Measurements from ENCODE around the gene LIPG.

Gene LIPG

DNA sequence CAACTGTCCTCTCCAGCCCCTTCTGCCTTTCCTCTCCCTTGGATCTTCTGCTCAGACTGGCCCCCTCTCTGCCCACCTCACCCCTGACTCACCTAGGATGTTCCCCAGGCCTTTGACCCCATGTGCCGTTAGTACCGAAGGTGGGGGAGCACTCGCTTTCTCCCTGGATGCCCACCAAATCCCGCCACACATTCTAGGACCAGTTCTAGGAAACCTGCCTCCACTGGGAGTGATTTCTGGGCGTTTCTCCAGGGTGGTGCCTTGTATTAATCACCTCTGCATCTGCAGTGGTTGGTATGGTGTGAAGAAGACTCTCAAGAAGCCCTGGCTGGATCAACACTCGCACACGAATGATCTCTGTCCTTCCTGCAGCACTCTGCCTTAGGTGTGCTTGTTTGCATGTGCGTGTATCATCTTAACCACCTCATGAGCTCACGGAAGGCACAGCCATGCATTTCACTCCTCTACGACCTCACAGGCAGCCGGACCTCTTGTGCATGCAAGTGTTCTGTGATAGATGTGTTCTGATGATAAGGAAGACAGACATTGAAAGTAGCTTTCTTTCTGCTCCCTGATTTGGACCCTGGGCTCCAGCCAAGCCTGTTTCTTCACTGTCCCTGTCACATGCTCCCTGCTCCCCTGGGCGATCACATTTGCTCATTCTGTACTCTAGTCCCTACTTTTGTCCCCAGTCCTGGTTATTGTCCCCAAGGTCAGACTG lies 69.4 kb downstream of the LIPG start:
- DNase-seq (ENCODE audit: low read depth in 2 of 3, low spot score in 1 of 3) = no peak

DNA sequence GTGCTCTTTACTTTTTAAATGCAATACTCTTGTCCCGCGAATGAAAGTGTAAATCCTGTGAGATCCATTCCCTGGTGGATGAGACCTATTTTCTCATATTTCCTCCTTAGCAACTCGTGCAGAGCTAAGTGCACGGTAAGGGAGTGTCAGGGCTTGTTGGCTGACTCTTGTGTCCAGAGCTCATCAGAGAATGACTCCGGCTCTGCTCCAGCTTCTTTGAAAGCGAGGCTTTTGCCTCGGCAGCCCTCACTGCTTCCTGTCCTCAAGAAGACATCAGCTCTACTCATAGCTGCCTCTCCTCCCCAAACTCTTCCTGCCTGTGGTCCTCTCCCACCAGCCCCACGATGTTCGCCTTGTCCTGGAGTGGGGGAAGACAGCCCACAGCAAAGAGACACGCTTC lies 70.7 kb downstream of the LIPG start:
- DNase-seq (ENCODE audit: low read depth in 2 of 3, low spot score in 1 of 3) = no peak

DNA sequence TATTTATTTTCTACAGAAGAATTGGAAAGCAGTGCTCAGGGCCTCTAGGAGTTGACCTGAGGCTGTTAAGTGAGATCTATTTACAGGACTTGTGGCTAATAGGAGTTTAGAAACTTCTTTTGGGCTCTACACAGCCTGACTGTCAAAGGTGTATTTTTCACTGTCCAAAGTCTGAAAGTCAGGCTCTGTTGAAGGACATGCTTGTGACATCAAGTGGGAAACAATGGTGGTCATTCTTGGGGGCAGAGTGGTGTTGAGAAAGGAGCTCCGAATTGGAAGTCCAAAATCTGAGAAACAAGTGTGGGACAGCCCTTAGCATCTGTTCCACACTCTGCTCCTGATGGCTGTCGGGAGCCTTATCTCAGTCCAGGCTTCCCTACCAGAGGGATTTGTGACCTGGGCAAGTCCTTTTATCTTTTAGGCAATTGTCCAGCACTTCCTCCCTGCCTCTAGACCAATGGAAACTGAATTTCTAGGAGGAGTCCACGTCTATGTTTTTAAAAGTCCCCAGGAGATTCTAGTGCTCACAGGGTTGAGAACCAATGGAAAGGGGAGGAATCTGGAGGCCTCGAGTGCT lies 76.4 kb downstream of the LIPG start:
- DNase-seq (ENCODE audit: low read depth in 2 of 3, low spot score in 1 of 3) = no peak

DNA sequence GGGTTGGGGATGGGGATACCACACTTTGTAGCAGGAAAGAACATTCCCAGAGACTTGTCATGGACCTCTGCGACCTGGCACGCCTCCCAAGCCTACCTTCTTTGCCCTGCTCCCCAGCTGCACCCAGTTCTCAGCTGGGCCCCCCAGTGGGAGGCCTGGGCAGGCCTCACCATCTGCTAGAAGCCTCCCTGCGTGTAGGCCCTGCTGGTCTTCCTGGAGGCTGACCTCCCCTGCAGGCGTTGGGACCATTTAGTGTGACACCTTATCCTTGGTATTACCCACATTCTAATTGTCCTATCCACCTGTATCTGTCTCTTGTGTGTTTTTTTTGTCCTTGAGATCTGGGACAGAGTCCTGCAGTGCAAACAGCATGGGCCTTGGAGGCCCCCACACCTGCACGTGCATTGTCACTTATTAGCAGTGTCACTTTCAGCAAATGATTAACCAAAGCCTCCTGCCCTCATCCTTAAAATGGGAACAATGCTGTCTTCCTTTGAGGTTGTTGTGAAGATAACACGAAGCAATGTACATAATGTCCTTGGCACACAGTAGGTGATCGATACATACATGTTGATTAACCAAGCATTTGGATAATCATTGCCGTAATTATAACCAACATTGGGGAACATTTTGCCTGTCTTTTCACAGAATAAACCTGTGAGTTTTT lies 77.2 kb downstream of the LIPG start:
- no peak for DNase-seq (ENCODE audit: low read depth in 2 of 3, low spot score in 1 of 3)

DNA sequence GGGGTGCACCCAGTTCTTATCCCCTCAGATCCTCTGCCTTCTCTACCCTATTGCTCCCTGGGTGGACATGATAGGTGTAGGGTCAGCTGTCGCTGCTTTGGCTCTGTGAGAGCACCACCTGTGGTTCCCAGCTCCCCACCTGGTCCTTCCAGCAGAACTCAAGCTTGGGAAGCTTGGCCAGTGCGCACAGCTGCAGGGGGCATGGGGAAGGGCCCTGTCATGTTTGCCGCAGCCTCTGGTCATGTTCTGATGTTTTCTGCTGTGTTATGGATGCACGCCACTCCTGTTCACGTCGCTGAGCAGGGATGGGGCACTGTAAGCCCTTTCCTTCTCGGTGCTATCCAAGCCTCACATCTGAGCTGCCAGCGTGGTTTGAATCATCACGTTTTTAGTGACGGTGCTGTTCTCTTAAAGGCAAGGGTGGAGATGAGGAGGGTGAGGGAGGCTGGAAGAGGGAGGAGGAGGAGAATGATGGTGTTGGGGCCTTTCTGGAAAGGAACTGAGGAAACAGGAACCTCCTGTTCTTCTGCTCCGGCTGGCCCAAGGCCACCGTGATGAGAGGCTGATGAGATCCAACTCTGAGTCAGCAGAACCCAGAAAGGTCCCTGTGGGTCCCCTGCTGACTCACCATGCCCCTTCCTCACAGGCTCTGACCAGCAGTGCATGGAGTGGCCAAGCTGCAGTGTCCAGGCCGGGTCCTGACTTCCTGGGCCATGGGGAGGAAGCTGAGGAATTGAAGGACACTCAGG lies 78.0 kb downstream of the LIPG start:
- no peak for DNase-seq (ENCODE audit: low read depth in 2 of 3, low spot score in 1 of 3)

DNA sequence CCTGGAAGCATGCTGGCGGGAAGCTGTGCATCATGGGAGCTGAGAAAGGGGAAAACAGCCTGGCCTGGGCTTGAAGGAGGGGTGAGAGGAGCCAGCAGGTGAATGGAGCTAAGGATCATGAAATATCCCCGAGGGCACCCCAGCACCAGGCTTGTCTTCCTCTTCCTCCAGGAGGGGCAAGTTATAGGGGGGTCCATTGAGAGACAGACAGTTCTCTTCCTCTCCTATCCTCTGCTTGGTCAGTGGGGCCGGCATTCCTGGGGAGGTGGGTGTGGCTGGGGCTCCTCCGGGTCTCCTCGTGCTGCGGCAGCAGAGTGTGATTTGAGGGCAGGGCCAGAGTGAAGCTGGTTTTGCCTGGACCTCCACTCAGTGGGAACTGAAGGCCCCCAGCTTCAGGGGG lies 78.9 kb downstream of the LIPG start:
- no peak for DNase-seq (ENCODE audit: low read depth in 2 of 3, low spot score in 1 of 3)

DNA sequence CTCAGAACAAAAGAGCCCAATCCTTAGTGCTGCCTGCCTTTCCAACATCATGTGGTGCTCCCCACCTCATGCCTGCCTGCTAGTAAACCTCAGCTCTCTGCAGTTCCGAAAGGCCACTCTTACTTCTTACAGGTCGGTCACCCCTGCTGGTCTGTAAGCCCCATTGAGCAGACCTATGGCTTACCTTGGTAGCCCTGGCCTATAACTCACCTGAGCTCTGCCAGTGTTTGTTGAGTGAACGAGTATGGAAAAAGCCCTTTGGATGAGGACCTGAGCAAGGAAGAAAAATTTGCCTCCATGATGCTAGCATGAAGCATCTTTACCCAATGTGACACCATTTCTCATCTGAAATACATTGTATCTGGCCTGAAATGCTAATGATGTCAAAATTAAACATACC lies 83.3 kb downstream of the LIPG start:
- DNase-seq (ENCODE audit: low read depth in 2 of 3, low spot score in 1 of 3) = no peak

DNA sequence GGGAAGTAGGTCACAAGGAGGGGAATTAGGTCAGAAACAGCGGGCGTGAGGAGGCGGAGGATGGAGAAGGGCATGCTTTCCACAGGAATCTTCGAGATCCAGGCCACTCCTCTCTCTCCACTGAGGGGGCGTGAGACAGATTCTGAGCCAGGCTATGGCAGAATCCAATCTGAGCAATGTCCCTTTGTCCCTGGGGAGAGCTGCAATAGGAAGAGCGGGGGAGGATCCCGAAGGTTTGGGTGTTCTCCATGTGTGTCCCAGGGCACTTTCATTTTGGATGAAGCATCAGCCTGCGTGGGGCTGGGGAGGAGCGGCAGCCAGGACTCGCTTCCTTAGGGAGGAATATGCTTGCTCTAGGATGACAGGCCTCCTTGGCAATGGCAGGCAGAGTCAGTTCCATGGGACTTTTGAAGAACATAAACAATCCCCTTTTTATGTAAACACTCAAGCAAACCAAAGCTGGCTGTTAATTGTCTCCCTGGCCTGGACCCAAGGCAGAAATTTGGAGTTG lies 84.0 kb downstream of the LIPG start:
- no peak for DNase-seq (ENCODE audit: low read depth in 2 of 3, low spot score in 1 of 3)

DNA sequence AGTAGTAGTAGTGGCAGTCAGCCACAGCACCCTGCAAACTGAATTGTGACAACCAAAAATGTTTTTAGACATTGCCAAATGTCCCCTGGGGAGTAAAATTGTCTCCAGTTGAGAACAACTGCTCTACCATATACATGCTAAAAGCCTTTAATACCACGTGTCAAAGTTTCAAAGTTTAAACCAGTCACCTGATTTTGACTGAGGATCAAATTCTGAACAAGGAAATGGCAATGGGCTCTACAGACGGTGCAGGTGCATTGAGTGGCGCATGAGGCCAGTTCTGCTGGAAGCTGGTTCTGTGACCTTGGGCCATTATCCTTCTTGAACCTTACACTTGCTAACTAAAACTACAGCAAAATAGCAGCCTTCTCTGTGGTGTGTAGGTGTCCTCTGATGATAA lies 85.0 kb downstream of the LIPG start:
- DNase-seq (ENCODE audit: low read depth in 2 of 3, low spot score in 1 of 3) = no peak

DNA sequence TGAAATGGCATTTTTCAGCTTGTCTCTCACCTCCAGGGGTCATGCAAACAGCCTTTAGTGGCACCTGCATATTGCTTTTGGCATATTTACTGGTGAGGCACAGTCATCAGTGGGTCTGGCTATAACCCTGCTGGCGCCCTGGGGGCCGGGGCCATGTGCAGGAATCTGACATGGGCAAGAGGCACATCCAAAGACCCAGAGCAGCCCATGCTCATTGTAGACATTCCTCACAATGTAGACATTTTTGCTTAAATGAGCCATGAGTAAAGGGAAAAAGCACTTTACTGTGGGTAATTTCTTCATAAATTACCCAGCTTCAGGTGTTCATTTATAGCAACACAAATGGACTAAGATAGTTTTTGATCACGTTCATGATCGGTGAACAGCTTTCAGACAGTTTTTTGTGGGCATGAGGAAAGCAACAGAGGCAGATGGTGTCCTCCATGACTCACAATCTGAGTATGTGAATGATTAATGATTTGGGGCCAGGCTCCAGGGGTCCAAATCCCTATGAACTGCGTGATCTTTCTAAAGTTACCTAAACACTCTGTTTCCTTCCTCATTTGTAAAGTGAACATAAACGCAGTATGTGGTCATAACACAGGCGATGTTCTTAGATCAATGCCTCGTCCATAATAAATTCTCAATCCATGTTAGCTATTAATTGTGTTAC lies 85.8 kb downstream of the LIPG start:
- DNase-seq (ENCODE audit: low read depth in 2 of 3, low spot score in 1 of 3) = no peak

DNA sequence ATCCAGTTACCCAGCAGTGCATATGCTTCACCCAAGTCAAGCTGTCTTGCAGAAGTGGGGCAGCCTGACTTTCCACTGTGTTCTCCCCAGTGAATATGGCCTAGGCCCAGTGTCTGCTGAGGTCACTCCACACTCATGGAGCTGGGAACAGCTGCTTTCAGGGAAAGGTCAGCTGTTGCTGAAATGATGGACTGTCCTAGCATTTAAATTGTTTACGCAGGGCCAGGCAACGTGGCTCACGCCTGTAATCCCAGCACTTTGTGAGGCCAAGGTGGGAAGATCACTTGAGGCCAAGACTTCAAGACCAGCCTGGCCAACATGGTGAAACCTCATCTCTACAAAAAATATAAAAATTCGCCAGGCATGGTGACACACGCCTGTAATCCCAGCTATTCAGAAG lies 86.5 kb downstream of the LIPG start:
- no peak for DNase-seq (ENCODE audit: low read depth in 2 of 3, low spot score in 1 of 3)
